ENCODE measurements around the gene AKIRIN2.
"Not testable (repeated sequence)": the region's sequence is repeated elsewhere in the genome, so short reads cannot be mapped to it uniquely, and the experiment has no call there.

AKIRIN2 gene

GRCh38 chr6:87714093-87714842 is 12.2 kb upstream of the AKIRIN2 start:
- Histone ChIP-seq H3K4me1 (ENCODE audit: control insufficient read depth, insufficient read depth, low read length) (peaks cover 10% of the 10 kb centered on the region), H3K27ac (ENCODE audit: low read depth, low read length) (no peak overlapping the region), H3K4me3 (ENCODE audit: low read depth, low read length) (no peak overlapping the region), H3K9ac (ENCODE audit: low read depth, low read length) (no peak overlapping the region), H3K36me3 (ENCODE audit: control insufficient read depth, insufficient read depth, low read length) (no peaks in the 10 kb centered on the region), H3K27me3 (ENCODE audit: control insufficient read depth, insufficient read depth, low read length) (no peaks in the 10 kb centered on the region), H3K9me3 (ENCODE audit: control insufficient read depth, insufficient read depth, low read length) (no peaks in the 10 kb centered on the region)

- H3K9me3 ChIP-seq (ENCODE audit: control insufficient read depth, insufficient read depth, low read length); H3K9ac ChIP-seq (ENCODE audit: low read depth, low read length); H3K4me3 ChIP-seq (ENCODE audit: low read depth, low read length): not testable (repeated sequence)
Measured at GRCh38 chr6:87712713-87713112, 10.7 kb upstream of the AKIRIN2 start.

GRCh38 chr6:87710090-87710489 is 8.1 kb upstream of the AKIRIN2 start:
- no peak overlapping the region for H3K4me3 ChIP-seq (ENCODE audit: low read depth, low read length)
- no peaks in the 10 kb centered on the region for H3K9me3 ChIP-seq (ENCODE audit: control insufficient read depth, insufficient read depth, low read length)
- H3K27me3 ChIP-seq (ENCODE audit: control insufficient read depth, insufficient read depth, low read length) = no peaks in the 10 kb centered on the region
- H3K9ac ChIP-seq (ENCODE audit: low read depth, low read length) = no peak overlapping the region
- H3K4me1 ChIP-seq (ENCODE audit: control insufficient read depth, insufficient read depth, low read length) = peaks cover 10% of the 10 kb centered on the region
- no peaks in the 10 kb centered on the region for H3K36me3 ChIP-seq (ENCODE audit: control insufficient read depth, insufficient read depth, low read length)
- H3K27ac ChIP-seq (ENCODE audit: low read depth, low read length) = no peak overlapping the region

More at GRCh38 chr6:87712713-87713112, 10.7 kb upstream of the AKIRIN2 start:
- H3K27ac ChIP-seq (ENCODE audit: low read depth, low read length); H3K36me3 ChIP-seq (ENCODE audit: control insufficient read depth, insufficient read depth, low read length); H3K27me3 ChIP-seq (ENCODE audit: control insufficient read depth, insufficient read depth, low read length); H3K4me1 ChIP-seq (ENCODE audit: control insufficient read depth, insufficient read depth, low read length): not testable (repeated sequence)

GRCh38 chr6:87708581-87709427 is 6.8 kb upstream of the AKIRIN2 start:
- not testable (repeated sequence) for H3K9me3 ChIP-seq (ENCODE audit: control insufficient read depth, insufficient read depth, low read length); H3K4me3 ChIP-seq (ENCODE audit: low read depth, low read length); H3K27me3 ChIP-seq (ENCODE audit: control insufficient read depth, insufficient read depth, low read length); H3K27ac ChIP-seq (ENCODE audit: low read depth, low read length); H3K4me1 ChIP-seq (ENCODE audit: control insufficient read depth, insufficient read depth, low read length); H3K9ac ChIP-seq (ENCODE audit: low read depth, low read length); H3K36me3 ChIP-seq (ENCODE audit: control insufficient read depth, insufficient read depth, low read length)

GRCh38 chr6:87706187-87706966 is 4.3 kb upstream of the AKIRIN2 start:
- no peak overlapping the region for H3K27ac ChIP-seq (ENCODE audit: low read depth, low read length)
- no peaks in the 10 kb centered on the region for H3K4me1 ChIP-seq (ENCODE audit: control insufficient read depth, insufficient read depth, low read length)
- H3K9ac ChIP-seq (ENCODE audit: low read depth, low read length) = no peak overlapping the region
- no peak overlapping the region for H3K4me3 ChIP-seq (ENCODE audit: low read depth, low read length)
- H3K36me3 ChIP-seq (ENCODE audit: control insufficient read depth, insufficient read depth, low read length) = no peaks in the 10 kb centered on the region; the same call in 1 of the 2 replicates
- no peaks in the 10 kb centered on the region for H3K9me3 ChIP-seq (ENCODE audit: control insufficient read depth, insufficient read depth, low read length)
- H3K27me3 ChIP-seq (ENCODE audit: control insufficient read depth, insufficient read depth, low read length) = no peaks in the 10 kb centered on the region

- no peaks in the 10 kb centered on the region for H3K27me3 ChIP-seq (ENCODE audit: control insufficient read depth, insufficient read depth, low read length)
- no peak overlapping the region for H3K27ac ChIP-seq (ENCODE audit: low read depth, low read length)
- H3K36me3 ChIP-seq (ENCODE audit: control insufficient read depth, insufficient read depth, low read length) = no peaks in the 10 kb centered on the region; the same call in 1 of the 2 replicates
- H3K9ac ChIP-seq (ENCODE audit: low read depth, low read length) = no peak overlapping the region
- H3K4me3 ChIP-seq (ENCODE audit: low read depth, low read length) = no peak overlapping the region
- H3K9me3 ChIP-seq (ENCODE audit: control insufficient read depth, insufficient read depth, low read length) = no peaks in the 10 kb centered on the region
- H3K4me1 ChIP-seq (ENCODE audit: control insufficient read depth, insufficient read depth, low read length) = no peaks in the 10 kb centered on the region
Measured at GRCh38 chr6:87705070-87705691, 3.1 kb upstream of the AKIRIN2 start.

- H3K9ac ChIP-seq (ENCODE audit: low read depth, low read length) = peak overlapping the region; percentile 65; the same call in 1 of the 2 replicates
- H3K4me1 ChIP-seq (ENCODE audit: control insufficient read depth, insufficient read depth, low read length); H3K9me3 ChIP-seq (ENCODE audit: control insufficient read depth, insufficient read depth, low read length); H3K36me3 ChIP-seq (ENCODE audit: control insufficient read depth, insufficient read depth, low read length); H3K27me3 ChIP-seq (ENCODE audit: control insufficient read depth, insufficient read depth, low read length): not testable (repeated sequence)
- peak overlapping the region; percentile 97 for H3K27ac ChIP-seq (ENCODE audit: low read depth, low read length)
- H3K4me3 ChIP-seq (ENCODE audit: low read depth, low read length) = peak overlapping the region; percentile 94
Measured at GRCh38 chr6:87703039-87703438, 1.0 kb upstream of the AKIRIN2 start.

- Histone ChIP-seq H3K4me1 (ENCODE audit: control insufficient read depth, insufficient read depth, low read length) (peaks cover 12% of the 10 kb centered on the region), H3K27me3 (ENCODE audit: control insufficient read depth, insufficient read depth, low read length) (no peaks in the 10 kb centered on the region), H3K4me3 (ENCODE audit: low read depth, low read length) (peak overlapping the region; percentile 94), H3K9ac (ENCODE audit: low read depth, low read length) (peak overlapping the region; percentile 65), H3K36me3 (ENCODE audit: control insufficient read depth, insufficient read depth, low read length) (peaks cover 3% of the 10 kb centered on the region), H3K9me3 (ENCODE audit: control insufficient read depth, insufficient read depth, low read length) (no peaks in the 10 kb centered on the region), H3K27ac (ENCODE audit: low read depth, low read length) (peak overlapping the region; percentile 97)
Measured at GRCh38 chr6:87702589-87702945, 534 bp upstream of the AKIRIN2 start.

GRCh38 chr6:87701344-87701675 is 723 bp downstream of the AKIRIN2 start:
- H3K27ac ChIP-seq (ENCODE audit: low read depth, low read length) = peak overlapping the region; percentile 97
- peaks cover 19% of the 10 kb centered on the region for H3K4me1 ChIP-seq (ENCODE audit: control insufficient read depth, insufficient read depth, low read length)
- peak overlapping the region; percentile 97 for H3K9ac ChIP-seq (ENCODE audit: low read depth, low read length)
- H3K36me3 ChIP-seq (ENCODE audit: control insufficient read depth, insufficient read depth, low read length) = peaks cover 8% of the 10 kb centered on the region
- peak overlapping the region; percentile 94 for H3K4me3 ChIP-seq (ENCODE audit: low read depth, low read length)
- no peaks in the 10 kb centered on the region for H3K9me3 ChIP-seq (ENCODE audit: control insufficient read depth, insufficient read depth, low read length)
- H3K27me3 ChIP-seq (ENCODE audit: control insufficient read depth, insufficient read depth, low read length) = no peaks in the 10 kb centered on the region

GRCh38 chr6:87700397-87701343 is 1.4 kb downstream of the AKIRIN2 start:
- Histone ChIP-seq H3K36me3 (ENCODE audit: control insufficient read depth, insufficient read depth, low read length) (peaks cover 8% of the 10 kb centered on the region), H3K9ac (ENCODE audit: low read depth, low read length) (peak overlapping the region; percentile 97), H3K4me3 (ENCODE audit: low read depth, low read length) (peak overlapping the region; percentile 94), H3K9me3 (ENCODE audit: control insufficient read depth, insufficient read depth, low read length) (no peaks in the 10 kb centered on the region), H3K4me1 (ENCODE audit: control insufficient read depth, insufficient read depth, low read length) (peaks cover 25% of the 10 kb centered on the region), H3K27ac (ENCODE audit: low read depth, low read length) (peak overlapping the region; percentile 97), H3K27me3 (ENCODE audit: control insufficient read depth, insufficient read depth, low read length) (no peaks in the 10 kb centered on the region)

Measured in HUES48 (cell line).